Left kidney (tissue), 2 donors: ENCODE data around the gene RAD1. TPM values are rescaled to one million over a fixed set of nuclear protein-coding genes. Genes with fewer than 3 reads are reported as not detected.

Source experiments
- DNase-seq: peaks from one replicate; pipeline ENCODE4 v3.0.0-alpha.2; 2013
- polyA plus RNA-seq: library from polyadenylated mRNA; unstranded; fragments of 120-200 nt; gene quantifications from one replicate; pipeline ENCODE4 v1.2.1, GENCODE V29; 2013; ENCODE audit not compliant: insufficient read length

RAD1 gene
- polyA plus RNA-seq, 1 donor = 43.0 TPM

GRCh38 chr5:34867660-34868059, 47.6 kb downstream of the RAD1 start:
- DNase-seq = no peak

GRCh38 chr5:34866989-34867471, 48.3 kb downstream of the RAD1 start:
- no peak for DNase-seq

GRCh38 chr5:34865091-34865490, 50.2 kb downstream of the RAD1 start:
- DNase-seq = no peak

GRCh38 chr5:34863946-34864345, 51.4 kb downstream of the RAD1 start:
- no peak for DNase-seq

- no peak for DNase-seq
Measured at GRCh38 chr5:34859253-34859652, 56.1 kb downstream of the RAD1 start.

GRCh38 chr5:34858790-34859189, 56.5 kb downstream of the RAD1 start:
- DNase-seq = no peak

GRCh38 chr5:34857894-34858293, 57.4 kb downstream of the RAD1 start:
- DNase-seq = no peak

GRCh38 chr5:34857161-34857560, 58.1 kb downstream of the RAD1 start:
- DNase-seq = no peak

Other genes starting within 250 kb of the RAD1 start
- 5.0 TPM for gene TTC23L, start 76.3 kb downstream of the RAD1 start, polyA plus RNA-seq
- gene BRIX1, start 207 bp upstream of the RAD1 start, polyA plus RNA-seq = 57.2 TPM
- gene DNAJC21, start 14.1 kb upstream of the RAD1 start, polyA plus RNA-seq = 91.7 TPM
- gene AGXT2, start 132.4 kb upstream of the RAD1 start, polyA plus RNA-seq = 45.6 TPM